Epithelial cell of umbilical artery (primary cell): ENCODE results near the gene TIGD1. TPM values are rescaled to one million over a fixed set of nuclear protein-coding genes. Genes with fewer than 3 reads are reported as not detected.

Experiments used
- total RNA-seq: library from RNA; depleted of rRNA; stranded (reverse); fragments of >200 nt; gene quantifications from 2 replicates; pipeline ENCODE4 v1.2.3, GENCODE V29; 2014

Gene TIGD1
- total RNA-seq: 1.6 and 2.0 TPM in 2 replicates

DNA sequence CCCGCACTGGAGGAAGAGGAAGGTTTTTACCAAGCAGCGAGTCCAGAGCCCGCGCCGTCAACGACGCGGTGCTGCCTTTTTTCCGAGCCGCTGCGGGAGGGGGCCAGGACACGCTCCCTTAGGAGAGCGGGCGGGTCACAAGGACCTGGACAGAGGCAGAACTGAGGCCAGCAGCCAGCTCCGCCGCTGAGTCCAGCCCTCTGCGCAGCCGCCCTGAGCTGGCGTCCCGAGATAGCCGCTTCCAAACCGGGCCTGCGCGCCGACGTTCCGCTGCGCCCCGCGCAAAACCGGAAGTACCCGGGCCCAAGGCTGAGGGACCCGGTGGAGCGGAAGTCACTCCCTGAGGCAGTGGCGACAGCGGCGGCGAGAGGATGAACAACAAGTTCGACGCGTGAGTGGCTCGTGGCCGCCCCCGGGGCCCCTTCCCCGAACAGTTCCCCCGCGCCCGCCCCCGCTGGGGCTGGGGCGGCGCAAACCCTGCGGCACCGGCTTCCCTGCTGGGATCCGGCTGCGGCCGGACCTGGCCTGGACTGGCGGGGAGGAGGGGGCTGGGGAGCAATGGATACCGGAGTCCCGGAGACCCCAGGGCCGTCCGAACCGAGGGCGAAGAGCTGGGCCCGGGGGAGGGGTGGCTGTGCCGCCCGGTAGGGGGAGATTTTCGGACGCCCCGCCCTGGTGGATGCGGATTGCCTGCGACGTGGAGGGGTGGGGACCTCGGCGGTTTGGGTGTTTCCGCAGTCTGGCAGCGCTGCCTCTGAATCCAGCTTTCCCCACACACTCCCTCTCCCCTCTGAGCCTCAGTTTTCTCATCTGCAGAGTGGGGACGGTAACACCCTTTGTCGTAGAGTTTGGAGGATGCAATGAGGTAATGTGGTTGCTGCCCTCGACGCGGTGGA lies at the start of gene TIGD1, which contains the start of gene EIF4E2:
Gene TIGD1 (minus strand): TSS at position 204 of the 896 bp plus-strand sequence. CDS start 675 bp downstream, outside the sequence.
Gene EIF4E2 (plus strand): TSS at position 336 of the 896 bp plus-strand sequence. CDS start 36 bp downstream, at position 372.

DNA sequence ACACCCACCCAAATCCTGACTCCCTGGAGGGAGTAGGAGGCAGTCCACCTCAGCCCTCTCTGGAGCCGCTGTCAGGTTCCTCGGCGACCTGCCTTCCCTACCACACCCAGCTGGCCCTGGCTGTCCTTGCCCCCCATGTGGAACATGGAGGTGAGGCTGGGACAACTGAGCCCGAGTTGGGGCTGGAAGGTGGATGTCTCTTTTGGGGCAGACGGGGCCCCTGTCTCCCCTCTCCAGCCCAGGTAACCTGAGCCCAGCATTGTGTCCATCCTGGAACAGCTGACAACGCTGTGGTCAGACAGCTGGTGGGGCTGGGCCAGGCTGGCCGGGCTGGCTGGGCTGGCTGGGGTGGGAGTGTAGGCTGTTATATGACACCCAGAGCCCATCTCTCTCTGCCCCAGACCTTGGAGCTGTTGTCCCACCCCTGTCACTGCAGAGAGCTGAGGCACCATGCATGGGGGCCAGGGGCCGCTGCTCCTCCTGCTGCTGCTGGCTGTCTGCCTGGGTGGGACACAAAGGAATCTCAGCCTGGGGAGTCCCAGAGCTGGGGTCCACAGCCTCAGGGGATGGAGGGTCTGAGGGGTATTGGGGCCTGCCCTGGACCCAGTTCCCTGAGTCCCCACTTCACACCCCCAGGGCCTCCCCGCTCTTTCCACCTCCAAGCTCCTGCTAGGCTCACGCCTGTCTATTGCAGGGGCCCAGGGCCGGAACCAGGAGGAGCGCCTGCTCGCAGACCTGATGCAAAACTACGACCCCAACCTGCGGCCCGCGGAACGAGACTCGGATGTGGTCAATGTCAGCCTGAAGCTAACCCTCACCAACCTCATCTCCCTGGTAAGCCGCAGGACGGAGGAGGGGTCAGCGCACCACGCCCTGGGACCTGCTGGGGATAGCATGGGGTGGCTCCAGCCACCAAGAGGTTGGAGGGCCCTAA lies 10.8 kb downstream of the TIGD1 start, which contains the start of gene CHRNG:
Gene CHRNG (plus strand): TSS at position 395 of the 934 bp plus-strand sequence. CDS start 56 bp downstream, at position 451.

GRCh38 chr2:232525791-232526371 lies 24.5 kb downstream of the TIGD1 start, which contains the start of gene CHRND:
CHRND (plus strand) TSS chr2:232526160; CDS start chr2:232526216, 56 bp downstream.

GRCh38 chr2:232519581-232520438 lies 30.5 kb downstream of the TIGD1 start, which contains the start of gene PRSS56:
PRSS56 (plus strand) TSS chr2:232520388; CDS start chr2:232520599, 211 bp downstream.

Other genes with a start within 250 kb of the TIGD1 start
- not detected in 2 replicates for gene ALPP, start 171.8 kb downstream of the TIGD1 start, total RNA-seq
- gene ALPG, start 143.7 kb downstream of the TIGD1 start, total RNA-seq: not detected in 2 replicates
- not detected in 2 replicates for gene ALPI, start 94.4 kb downstream of the TIGD1 start, total RNA-seq
- not detected in 2 replicates for gene ECEL1, start 62.7 kb downstream of the TIGD1 start, total RNA-seq
- gene PRSS56, start 30.2 kb downstream of the TIGD1 start, total RNA-seq: not detected in 2 replicates
- gene CHRND, start 24.4 kb downstream of the TIGD1 start, total RNA-seq: not detected in 2 replicates
- not detected in 2 replicates for gene CHRNG, start 10.9 kb downstream of the TIGD1 start, total RNA-seq
- 144 and 162 TPM in 2 replicates for gene EIF4E2, start 132 bp upstream of the TIGD1 start, total RNA-seq
- not detected in 2 replicates for gene EFHD1, start 83.0 kb upstream of the TIGD1 start, total RNA-seq
- 36.1 and 54.9 TPM in 2 replicates for gene GIGYF2, start 146.8 kb upstream of the TIGD1 start, total RNA-seq
- under 0.01 TPM in 1 of 2 replicates, not detected in the other for gene KCNJ13, start 226.0 kb upstream of the TIGD1 start, total RNA-seq